Heart right ventricle (tissue), 16 donors: ENCODE results near the gene PNRC2. TPM values are rescaled to one million over a fixed set of nuclear protein-coding genes. Genes with fewer than 3 reads are reported as not detected.
"Not testable (repeated sequence)": the region's sequence is repeated elsewhere in the genome, so short reads cannot be mapped to it uniquely, and the experiment has no call there.

Experiments
- ATAC-seq, 8 donors: fragments of 200-7000 bp; cut with Tn5 transposase; one replicate each; pipeline ENCODE4 v1.9.1; 2020; ENCODE audit warnings: mild to moderate bottlenecking in 8 of 8, moderate library complexity in 8 of 8, moderate number of reproducible peaks in 1 of 8
- DNase-seq, 2 donors: peaks; one replicate each; pipeline ENCODE4 v3.0.0-alpha.2; 2020
- H3K27ac ChIP-seq, 10 donors: fragments of 200-600 bp; sonication (generic) in 2 of 10; one replicate each; pipeline versions ENCODE4 v1.5.0 to v1.8.0; 2020 to 2022; ENCODE audit warnings: mild to moderate bottlenecking in 3 of 10
- H3K27me3 ChIP-seq, 7 donors: fragments of 200-600 bp; one replicate each; pipeline ENCODE4 v1.8.0; 2021 to 2022; ENCODE audit warnings: mild to moderate bottlenecking in 2 of 7
- H3K36me3 ChIP-seq, 9 donors: fragments of 200-600 bp; sonication (generic) in 1 of 9; one replicate each; pipeline versions ENCODE4 v1.5.0 to v1.8.0; 2020 to 2022; ENCODE audit warnings: mild to moderate bottlenecking in 2 of 9
- H3K4me1 ChIP-seq, 9 donors: fragments of 200-600 bp; sonication (generic) in 1 of 9; one replicate each; pipeline versions ENCODE4 v1.5.0 to v1.8.0; 2020 to 2022; ENCODE audit warnings: mild to moderate bottlenecking in 4 of 9
- H3K4me3 ChIP-seq, 10 donors: fragments of 200-600 bp; sonication (generic) in 2 of 10; one replicate each; pipeline versions ENCODE4 v1.5.0 to v1.8.0; 2020 to 2022; ENCODE audit warnings: mild to moderate bottlenecking in 7 of 10, moderate library complexity in 2 of 10
- H3K9me3 ChIP-seq, 11 donors: fragments of 200-600 bp in 10 of 11; sonication (generic) in 2 of 11; one replicate each; pipeline versions ENCODE4 v1.5.0 to v1.8.0; 2013 to 2022; ENCODE audit warnings: mild to moderate bottlenecking in 2 of 11, control low read depth in 1 of 11, moderate library complexity in 1 of 11
- CTCF ChIP-seq, 9 donors: fragments of 200-600 bp; sonication (generic) in 2 of 9; IDR thresholded peaks; one replicate each; pipeline versions ENCODE4 v1.5.0 to v1.8.0; 2021 to 2022; ENCODE audit warnings: antibody characterized with exemption in 9 of 9, mild to moderate bottlenecking in 5 of 9, moderate library complexity in 1 of 9
- WGBS, 2 donors: extraction: QIAGEN DNeasy Blood & Tissue Kit; methylation state at CpG; one replicate each; pipeline ENCODE4 v1.1.7; 2013; ENCODE audit warnings: inconsistent platforms in 1 of 2; 5-methylcytosine and 5-hydroxymethylcytosine counted together
- intact Hi-C, 10 donors: fragments of 100-400 bp; cut with DNase I; formaldehyde crosslinking; loops; one replicate each; pipeline versions ENCODE4 v1.11.1 to v1.14.2; 2022
- polyA plus RNA-seq, 2 donors: library from polyadenylated mRNA; stranded (reverse); fragments of 200-250 nt; gene quantifications; one replicate each; pipeline ENCODE4 v1.2.3, GENCODE V29; 2013
- total RNA-seq, 10 donors: library from RNA; stranded (reverse); fragmentation: NEBNext Ultra II Directional in 3 of 10; extraction: Animal tissue kit (Norgen Biotek cat#: 25700) in 3 of 10; gene quantifications; one replicate each; pipeline versions ENCODE4 v1.2.1 to v1.2.4, GENCODE V29; 2021 to 2023
- donor health status: Arrhythmogenic right ventricular cardiomyopathy.
- donor health status: ischemic (EF 13 %, LVEDD 7.1; RV severe dilation, severe dysfunction).
- donor health status: healthy with polysubstance abuse.
- donor health status: DM: no; HTN: yes; CAD: no.
- donor health status: DM: no; HTN: no; CAD: no.
- donor health status: ischemic (EF 25% LVEDD 6.9; RV normal size, moderate dysfunction).
- donor health status: ischemic (EF 25% LVEDD 5.7; RV mildly dilated, moderate dysfunction).
- donor health status: healthy.
- donor health status: DM: yes; HTN: yes; CAD: no.
- donor health status: Ischemic cardiomyopathy.
- donor health status: ischemic (EF 35%, LVEDD 5.7; RV mildly dilated, moderate dysfunction).
- donor health status: nonischemic (EF 11% LVEDD 7.7; RV severe dilation, severe dysfunction).
- donor health status: DM: yes; HTN: yes; CAD: no.
- donor health status: PGD.
- donor health status: ischemic (EF 29% LVEDD 5.4; RV normal size, mild dysfunction).
- donor health status: nonischemic (EF 23%, LVEDD 6.1; RV moderate dilation, normal function).

The PNRC2 gene
- total and polyA plus RNA-seq, 12 donors: 58.4 to 129 (median 83.2) TPM

- Histone ChIP-seq H3K9me3 (peaks cover 0 to 10% (median 0%) of the 10 kb centered on the region in 11 donors), H3K27me3 (no peaks in the 10 kb centered on the region), H3K4me3 (no peak overlapping the region), H3K27ac (no peak overlapping the region), H3K36me3 (no peaks in the 10 kb centered on the region), H3K4me1 (peaks cover 0 to 13% (median 9%) of the 10 kb centered on the region in 9 donors)
- 46% methylated on average over 4 of the region's 4 CpGs for WGBS, 2 donors
- DNase-seq (no peak), ATAC-seq (no peak)
- no peak for TF ChIP-seq CTCF (IDR thresholded peaks at IDR 0.05)
- intact Hi-C loops: no loop called here
These were observed 43.8 kb downstream of the PNRC2 start for GRCh38 chr1:24003331-24003972.

DNA sequence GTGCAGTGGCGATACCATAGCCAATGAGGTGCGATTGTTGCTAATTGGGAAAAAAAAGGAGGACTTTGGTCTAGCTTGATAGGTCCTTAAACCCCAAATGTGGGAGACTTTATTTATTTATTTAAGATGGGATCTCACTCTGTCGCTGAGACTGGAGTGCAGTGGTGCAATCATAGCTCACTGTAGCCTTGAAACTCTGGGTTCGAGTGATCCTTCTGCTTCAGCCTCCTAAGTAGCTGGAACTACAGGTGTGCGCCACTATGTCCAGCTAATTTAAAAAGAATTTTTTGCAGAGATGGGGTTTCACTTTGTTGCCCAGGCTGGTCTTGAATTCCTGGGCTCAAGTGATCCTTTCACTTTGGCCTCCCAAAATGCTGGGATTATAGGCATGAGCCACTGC is 44.5 kb downstream of the PNRC2 start:
- Histone ChIP-seq H3K27me3 (no peaks in the 10 kb centered on the region), H3K4me1 (peaks cover 0 to 15% (median 10%) of the 10 kb centered on the region in 9 donors), H3K4me3 (no peak overlapping the region), H3K9me3 (peaks cover 0 to 10% (median 0%) of the 10 kb centered on the region in 11 donors), H3K27ac (no peak overlapping the region), H3K36me3 (no peaks in the 10 kb centered on the region)
- DNase-seq (no peak), ATAC-seq (no peak)
- no peak for TF ChIP-seq CTCF (IDR thresholded peaks at IDR 0.05)
- intact Hi-C loops: no loop called here
- 96 to 98% methylated on average over 5 of the region's 5 CpGs for WGBS, 2 donors

- Histone ChIP-seq H3K27ac (no peak overlapping the region), H3K4me3 (no peak overlapping the region), H3K4me1 (peaks cover 0 to 15% (median 10%) of the 10 kb centered on the region in 9 donors), H3K27me3 (no peaks in the 10 kb centered on the region), H3K36me3 (no peaks in the 10 kb centered on the region), H3K9me3 (peaks cover 0 to 10% (median 0%) of the 10 kb centered on the region in 11 donors)
- no peak for ATAC-seq
- DNase-seq: no peak
- TF ChIP-seq CTCF (IDR thresholded peaks at IDR 0.05): no peak
- intact Hi-C loops: no loop called here
- WGBS, 2 donors: 97 to 98% methylated on average over 3 of the region's 3 CpGs
These were observed 45.5 kb downstream of the PNRC2 start for GRCh38 chr1:24005163-24005562.

GRCh38 chr1:24007079-24007478 is 47.5 kb downstream of the PNRC2 start:
- Histone ChIP-seq H3K4me3 (no peak overlapping the region), H3K27me3 (no peaks in the 10 kb centered on the region), H3K36me3 (no peaks in the 10 kb centered on the region), H3K9me3 (peaks cover 0 to 10% (median 0%) of the 10 kb centered on the region in 11 donors), H3K4me1 (peaks cover 0 to 23% (median 10%) of the 10 kb centered on the region in 9 donors), H3K27ac (no peak overlapping the region)
- no peak for DNase-seq
- TF ChIP-seq CTCF (IDR thresholded peaks at IDR 0.05): no peak
- ATAC-seq: no peak
- intact Hi-C loops: no loop called here

- Histone ChIP-seq H3K9me3 (peaks cover 0 to 19% (median 0%) of the 10 kb centered on the region in 11 donors), H3K4me1 (peaks cover 0 to 29% (median 10%) of the 10 kb centered on the region in 9 donors), H3K27ac (peak overlapping the region in 3 of 10 donors; percentile 13 to 45 (median 22))
- DNase-seq, intact Hi-C loops, H3K36me3 ChIP-seq, H3K27me3 ChIP-seq, H3K4me3 ChIP-seq: not testable (repeated sequence)
- 29 to 35% methylated on average over 2 of the region's 3 CpGs for WGBS, 2 donors
- ATAC-seq: peak in 2 of 8 donors; percentile 52 to 61
These were observed 49.1 kb downstream of the PNRC2 start for GRCh38 chr1:24008574-24009184.
